HG03565 (cell line): Measurements from ENCODE around the gene ULK4.
"Not testable (repeated sequence)": the region's sequence is repeated elsewhere in the genome, so short reads cannot be mapped to it uniquely, and the experiment has no call there.

Experiments
- ATAC-seq: cut with Tn5 transposase; IDR thresholded peaks from one replicate; pipeline ENCODE4 v1.9.1; 2021; ENCODE audit warnings: mild to moderate bottlenecking, moderate library complexity; ENCODE audit not compliant: unreplicated experiment

The ULK4 gene

DNA sequence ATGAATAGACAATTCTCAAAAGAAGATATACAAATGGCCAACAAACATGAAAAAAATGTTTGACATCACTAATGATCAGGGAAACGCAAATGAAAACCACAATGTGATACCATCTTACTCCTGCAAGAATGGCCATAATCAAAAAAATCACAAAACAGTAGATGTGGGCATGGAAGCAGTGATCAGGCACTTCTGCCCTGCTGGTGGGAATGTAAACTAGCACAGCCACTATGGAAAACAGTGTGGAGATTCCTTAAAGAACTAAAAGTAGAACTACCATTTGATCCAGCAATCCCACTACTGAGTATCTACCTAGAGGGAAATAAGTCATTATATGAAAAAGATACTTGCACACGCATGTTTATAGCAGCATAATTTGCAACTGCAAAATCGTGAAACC is 677.0 kb downstream of the ULK4 start:
- not testable (repeated sequence) for ATAC-seq

DNA sequence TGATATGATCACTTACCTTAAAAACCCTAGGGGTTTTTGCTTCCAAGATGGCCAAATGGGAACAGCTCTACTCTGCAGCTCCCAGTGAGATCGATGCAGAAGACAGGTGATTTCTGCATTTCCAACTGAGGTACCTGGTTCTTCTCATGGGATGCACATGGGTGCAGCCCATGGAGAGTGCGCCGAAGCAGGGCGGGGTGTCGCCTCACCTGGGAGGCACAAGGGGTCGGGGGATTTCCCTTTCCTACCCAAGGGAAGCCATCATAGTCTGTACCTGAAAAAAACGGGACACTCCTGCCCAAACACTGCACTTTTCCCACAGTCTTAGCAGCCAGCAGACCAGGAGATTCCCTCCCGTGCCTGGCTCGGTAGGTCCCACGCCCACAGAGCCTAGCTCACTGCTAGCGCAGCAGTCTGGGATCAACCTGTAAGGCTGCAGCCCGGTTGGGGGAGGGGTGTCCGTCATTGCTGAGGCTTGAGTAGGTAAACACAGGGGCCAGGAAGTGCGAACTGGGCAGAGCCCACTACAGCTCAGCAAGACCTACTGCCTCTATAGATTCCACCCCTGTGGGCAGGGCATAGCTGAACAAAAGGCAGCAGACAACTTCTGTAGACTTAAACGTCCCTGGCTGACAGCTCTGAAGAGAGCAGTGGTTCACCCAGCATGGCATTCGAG is 684.0 kb downstream of the ULK4 start:
- no peak for ATAC-seq

DNA sequence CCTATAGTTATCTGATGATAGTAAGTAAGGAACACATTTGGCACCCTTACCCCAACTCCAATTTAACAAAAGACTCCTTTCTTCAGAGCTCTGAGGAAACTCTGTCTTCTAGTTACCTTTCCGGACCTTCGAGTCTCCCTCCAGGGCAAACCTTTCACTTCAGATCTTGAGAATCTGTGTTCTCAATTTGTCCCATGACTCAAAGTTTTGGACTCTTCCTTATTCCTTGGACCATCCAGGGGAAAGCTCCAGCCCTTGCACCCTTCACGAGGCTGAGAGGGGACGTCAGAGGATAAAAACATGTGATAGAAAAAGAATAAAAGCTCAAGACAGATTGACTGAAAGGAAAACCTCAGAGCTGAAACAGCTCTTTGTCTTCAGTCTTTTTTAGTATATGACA is 685.7 kb downstream of the ULK4 start:
- no peak for ATAC-seq

DNA sequence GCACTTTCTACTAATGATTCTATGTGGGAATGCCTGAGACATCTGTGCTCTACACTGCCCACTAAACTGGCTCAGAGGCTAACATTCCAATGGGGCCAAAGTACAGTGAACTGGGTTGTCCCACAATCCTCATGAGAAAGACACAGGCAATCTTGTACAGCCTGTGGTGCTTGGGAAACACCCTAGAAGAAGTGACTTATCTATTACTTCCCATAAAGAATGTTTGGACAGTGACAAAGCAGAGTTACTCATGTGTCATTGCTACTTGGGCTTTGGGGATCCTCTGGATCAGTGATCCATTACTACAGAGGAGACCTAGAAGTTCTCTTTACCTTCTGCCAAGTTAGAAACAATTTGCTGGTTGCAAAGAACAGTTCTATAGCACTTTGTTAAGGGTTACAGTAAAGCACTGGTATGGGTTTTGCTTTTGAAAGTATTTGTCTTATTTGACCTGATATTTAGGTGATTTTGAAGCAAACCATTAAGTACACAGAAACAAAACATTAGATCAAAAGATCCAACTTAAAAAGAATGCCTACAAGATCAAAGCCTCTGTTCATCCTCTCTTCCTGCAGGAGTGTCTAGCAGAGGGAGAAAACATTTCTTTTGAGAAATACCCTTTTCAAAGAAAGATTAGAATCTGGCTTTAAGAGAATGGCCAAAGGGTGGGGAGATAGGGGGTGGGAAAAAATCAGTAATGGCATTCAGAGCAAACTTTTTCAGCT is 686.8 kb downstream of the ULK4 start:
- no peak for ATAC-seq

DNA sequence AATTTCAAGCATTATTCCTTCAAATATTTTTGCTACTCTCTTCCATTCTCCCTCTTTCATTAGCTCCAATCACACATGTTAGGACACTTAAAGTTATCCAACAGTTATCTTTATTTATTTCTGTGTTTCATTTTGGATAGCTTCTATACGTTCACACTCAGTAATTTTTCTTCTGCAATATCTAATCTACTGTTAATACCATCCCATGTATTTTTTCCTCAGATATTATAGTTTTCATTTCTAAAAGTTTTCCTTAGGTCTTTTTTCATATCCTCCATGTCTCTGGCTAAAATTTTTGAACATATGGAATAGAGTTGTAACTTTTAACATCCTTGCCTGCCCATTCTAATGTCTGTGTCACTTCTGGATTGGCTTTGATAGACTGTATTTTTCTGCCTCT is 689.2 kb downstream of the ULK4 start:
- ATAC-seq, result no peak

DNA sequence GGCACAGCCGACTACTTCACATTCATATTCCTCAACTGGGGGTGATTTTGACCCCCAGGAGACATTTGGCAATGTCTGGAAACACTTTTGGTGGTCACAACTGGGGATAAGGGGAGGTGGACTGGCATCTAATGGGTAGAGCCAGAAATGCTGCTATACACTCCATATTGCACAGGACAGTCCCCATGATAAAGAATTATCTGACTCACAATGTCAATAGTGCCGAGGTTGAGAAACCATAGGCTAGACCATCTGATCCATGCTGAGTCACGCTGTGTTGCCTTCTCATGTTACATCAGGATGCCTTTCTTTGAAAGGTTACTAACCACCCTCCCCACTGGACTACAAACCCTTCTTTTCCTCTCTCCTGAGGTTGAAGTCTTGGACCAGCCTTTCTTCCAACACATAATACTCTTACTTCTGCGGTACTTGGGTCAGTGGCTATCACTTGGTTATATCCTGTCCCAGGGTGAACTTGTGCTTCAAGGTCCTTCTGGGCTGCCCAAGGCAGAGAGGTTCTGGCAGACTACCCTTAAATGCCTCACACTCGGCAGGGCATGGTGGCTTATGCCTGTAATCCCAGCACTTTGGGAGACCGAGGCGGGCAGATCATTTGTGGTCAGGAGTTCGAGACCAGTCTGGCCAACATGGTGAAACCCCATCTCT is 693.8 kb downstream of the ULK4 start:
- no peak for ATAC-seq

DNA sequence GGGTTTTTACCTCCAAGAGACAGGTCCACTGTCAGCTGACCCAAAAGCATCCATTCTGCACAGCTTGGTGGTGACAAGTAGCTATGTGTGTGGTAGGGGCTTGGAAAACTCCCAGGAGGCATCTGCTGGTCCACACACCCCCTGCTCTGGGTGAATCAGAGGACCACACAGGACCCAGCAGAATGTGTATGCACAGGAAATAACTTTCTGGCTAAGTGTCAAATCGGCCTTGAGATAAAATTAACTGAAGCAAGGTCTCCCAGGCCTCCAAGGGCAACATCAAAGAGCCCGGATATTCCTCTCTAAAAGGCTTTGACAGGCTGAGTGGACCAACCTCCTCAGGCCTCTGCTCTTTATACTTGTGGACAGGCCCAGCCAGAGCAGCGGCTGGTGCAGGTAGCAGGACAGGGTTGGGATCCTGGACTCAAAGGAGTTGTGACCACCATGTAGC is 696.1 kb downstream of the ULK4 start:
- no peak for ATAC-seq

DNA sequence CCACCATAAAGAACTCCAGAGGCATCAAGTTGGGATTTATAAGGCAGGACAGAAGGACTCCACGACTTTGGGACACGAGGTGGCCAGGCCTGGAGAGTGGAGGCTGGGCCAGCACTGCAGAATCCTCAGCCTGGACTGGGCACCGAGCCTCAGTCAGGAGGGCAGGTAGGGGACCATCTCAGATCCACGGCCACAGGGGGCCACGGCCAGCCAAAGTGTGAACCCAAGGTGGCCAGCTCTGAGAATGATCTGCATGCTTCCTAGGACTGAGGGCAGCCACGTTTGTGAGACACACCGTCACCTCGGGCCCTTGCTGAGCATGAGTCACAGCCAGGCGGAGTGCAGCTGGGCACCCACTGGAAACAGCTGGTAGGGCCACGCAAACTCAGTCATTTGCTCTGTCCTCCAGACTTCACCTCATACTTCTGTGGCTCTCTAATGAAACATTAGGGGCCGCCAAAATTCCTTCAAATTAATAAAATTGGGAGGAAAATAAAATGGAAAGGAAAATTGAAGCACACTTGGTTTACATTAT is 696.8 kb downstream of the ULK4 start:
- no peak for ATAC-seq

DNA sequence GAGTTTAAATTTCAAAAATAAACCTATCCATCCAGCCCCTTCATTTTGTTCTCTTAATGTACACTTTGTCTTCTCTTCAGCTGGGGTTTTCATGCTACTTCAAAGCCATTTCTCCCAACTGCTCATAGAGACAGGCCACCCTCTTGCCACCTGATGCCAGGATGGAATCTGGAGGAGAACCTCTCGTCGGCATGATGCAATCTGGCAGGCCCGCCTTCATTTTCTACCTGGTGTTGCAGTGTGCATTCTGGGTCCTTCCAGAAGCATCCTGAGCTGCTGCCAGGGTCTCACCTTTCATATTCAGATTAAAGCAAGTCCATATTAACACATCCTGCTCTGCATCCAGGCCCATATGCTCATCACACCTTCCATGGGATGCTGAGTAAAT is 701.8 kb downstream of the ULK4 start:
- ATAC-seq, result no peak

DNA sequence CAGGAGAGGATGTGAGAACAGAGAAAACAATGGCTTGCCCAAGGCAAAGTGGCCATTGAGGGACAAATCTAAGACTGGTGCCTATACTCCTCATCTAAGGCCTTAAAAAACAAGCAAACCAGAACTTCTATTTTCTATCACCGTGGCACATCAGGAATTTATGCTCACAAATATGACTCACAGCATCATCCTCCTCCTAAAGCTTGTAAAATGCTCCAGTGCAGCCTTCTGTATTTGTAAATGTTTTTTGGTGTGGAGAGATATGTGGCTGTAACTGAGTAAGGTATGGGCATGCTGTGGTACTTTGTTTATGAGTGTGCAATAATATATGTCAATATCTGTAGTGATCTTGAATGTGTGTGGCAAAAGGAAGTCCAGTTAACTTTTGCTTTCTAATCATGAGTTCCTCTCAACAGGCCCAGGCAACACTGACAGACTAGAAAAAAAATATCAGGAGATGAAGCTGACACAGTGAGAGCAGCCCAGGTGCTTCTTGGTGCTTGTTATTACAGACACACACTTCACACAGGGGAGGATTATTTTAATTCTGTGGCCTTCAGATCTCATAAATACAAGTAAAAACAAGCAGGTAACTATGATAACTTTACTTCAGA is 702.3 kb downstream of the ULK4 start:
- ATAC-seq, result no peak

DNA sequence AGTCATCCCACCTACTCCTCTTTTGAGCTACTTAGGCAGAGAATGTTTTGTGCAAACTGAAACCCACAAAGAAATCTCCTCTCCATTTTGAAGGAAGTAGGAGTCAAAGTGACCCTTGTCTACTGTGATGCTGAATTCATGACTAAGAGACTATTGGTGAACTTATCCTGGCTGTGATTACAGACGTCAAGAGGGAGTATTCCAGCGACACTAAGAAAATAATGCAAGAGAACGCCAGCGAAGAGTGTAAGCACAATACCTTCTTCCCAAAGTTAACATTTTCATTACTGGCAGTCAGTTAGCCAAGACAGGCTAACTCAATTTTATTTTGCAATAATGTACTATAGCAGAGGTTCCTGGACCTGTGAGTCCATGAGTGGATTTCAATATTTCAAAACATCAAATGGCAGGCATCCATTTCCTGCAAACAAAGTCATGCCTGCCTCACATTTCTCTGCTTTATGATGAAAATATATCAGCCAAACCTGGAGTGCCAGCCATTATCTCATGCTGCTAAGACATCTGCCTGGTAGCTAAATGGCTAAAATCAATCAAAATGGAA is 703.6 kb downstream of the ULK4 start:
- ATAC-seq, result no peak

DNA sequence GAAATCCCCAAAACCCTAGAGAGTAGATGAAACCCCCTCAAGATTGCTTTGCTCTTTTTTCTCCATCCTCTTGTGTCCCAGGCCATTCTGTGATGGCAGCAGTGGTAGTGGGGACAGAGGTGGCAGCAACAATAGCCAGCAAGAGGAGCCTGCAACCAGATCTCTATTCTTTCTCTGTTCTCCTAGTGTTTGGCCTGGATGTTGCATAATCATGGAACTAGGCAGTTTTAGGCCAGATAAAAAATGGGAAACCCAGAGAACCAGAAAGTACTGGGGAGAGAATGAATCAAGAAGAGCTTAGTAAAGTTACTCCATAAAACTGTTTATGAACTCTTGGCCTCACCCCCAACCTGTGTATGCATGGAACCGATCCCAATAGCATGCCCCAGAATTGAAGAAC is 710.3 kb downstream of the ULK4 start:
- ATAC-seq, result no peak

DNA sequence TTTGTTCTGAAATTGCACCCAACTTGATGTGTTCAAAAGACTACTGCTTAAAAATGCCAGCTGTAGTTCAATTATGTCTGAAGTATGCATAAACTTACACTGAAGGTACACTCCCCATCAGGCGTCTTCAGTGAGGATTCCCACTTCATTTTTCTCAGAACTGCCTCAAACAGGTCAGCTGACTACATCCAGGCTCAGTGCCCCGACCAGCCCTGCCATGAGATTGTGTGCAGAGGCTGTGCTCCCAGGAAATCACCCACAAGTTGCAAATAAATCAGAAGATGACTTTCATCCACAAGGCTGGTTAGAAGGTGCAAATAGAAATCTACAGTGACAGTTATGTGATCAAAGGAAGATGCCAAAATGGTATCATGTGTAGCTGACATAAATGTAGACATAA is 711.1 kb downstream of the ULK4 start:
- no peak for ATAC-seq

DNA sequence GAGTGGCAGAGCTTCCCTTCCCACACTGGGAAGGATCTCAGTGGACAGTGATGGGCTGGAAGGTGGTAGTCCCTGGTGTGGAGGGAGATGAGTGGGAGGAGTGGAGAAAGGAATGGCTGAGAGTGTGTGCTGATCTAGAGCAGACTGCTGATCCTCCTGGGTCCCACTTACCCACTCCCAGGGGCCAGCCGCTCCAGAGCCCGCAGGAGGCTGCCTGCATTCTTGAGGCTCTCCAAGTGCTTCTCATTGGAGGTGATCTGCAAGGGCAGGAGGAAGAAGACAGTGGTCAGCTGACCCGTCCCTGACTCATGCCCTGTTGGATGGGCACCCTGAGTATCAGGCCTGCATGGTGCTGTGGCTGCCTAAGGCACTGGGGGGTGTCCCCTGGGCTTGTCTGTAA is 712.6 kb downstream of the ULK4 start:
- ATAC-seq, result no peak

DNA sequence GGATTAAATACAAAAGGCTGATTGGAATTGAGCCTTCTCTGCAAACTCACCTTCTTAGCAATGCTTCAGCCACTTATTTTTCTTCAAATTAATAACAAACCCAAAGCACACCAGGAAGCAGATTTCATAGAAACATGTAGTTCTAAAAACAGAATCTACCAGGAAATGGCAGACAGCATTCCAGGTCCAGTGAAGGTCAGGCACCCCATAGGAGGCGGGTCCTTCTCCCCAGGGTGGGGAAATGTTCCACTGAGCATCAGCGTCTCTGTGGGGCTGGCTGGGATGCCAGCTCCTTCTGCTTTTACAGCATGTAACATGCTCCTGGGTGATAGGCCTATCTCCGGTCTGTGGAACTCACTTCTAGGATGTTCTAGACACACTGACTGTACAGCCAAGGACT is 713.4 kb downstream of the ULK4 start:
- no peak for ATAC-seq

DNA sequence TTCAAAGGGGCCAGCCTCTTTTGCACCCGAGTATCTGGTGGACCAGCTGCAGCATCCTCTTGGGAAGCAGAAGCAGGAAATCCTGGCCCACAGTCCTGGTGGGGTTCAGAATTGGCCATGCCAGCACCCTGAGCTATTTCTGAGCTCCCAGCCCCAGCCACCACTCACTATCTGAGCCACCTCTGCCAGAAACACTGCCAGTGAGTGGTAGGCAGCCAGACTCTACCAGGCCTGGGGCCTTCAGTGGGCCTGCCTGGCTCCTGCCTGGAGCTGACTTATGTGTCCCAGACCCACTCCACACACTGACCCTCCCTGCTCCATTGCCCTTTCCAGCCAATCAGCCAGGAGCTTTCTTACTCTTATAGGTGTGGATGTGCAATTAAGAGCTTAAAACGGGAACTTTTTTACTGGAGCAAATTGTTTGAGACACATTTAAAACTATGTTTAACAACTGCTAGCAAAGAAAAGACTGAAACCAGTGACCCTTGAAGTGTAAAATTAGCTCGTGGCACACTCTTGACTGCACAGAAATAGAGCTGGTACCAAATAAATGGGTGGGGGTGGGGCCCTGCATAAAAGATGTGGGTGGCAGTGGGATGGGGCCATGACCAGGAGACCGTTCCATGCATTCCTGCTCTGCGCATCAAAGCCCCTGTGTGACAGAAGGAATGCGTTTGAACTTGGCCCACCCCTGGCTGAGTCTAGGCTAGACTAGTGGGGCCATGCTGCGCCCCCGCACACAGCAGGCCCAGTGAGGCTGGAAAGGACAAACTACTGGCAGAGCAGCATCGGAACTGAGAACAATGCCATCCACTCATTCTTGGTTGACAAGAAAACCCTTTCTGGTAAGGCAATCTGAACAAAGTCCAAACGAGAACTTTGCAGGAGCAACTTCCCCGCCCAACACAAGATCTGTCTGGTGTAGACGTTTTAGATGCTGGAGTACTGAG is 714.6 kb downstream of the ULK4 start:
- no peak for ATAC-seq

DNA sequence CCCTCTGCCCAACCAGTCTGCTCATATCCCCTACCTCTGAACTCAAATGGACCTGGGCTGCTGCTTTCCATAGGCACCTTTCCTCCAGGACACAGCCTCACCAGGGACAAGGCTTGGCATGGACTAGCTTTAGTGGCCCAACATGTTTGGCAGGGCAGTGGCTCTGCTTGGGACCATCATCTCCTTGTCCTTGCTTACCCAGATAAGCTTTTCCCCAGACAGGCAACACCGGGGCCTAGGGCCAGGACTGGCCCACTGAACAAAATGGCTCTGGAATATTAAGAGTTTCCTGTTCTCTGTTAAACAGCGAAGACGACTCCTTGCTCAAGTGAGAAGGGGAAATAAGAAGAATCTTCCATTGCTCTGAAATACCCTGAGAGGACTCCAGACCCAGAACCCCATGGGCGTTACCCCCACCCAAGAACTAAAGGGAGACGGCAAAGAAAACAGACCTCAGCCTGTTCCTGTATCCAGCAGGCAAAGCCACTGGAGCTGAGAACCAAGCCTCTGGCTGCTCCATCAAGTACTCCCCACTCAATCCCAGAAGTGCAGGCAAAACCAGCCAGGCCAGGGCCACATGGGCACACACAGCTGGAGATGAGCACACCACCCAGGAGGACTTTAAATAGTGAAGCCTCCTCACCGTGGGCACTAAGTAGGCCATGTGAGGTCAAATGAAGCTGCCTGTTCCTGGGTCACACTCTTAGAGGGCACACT is 717.1 kb downstream of the ULK4 start:
- ATAC-seq, result no peak

DNA sequence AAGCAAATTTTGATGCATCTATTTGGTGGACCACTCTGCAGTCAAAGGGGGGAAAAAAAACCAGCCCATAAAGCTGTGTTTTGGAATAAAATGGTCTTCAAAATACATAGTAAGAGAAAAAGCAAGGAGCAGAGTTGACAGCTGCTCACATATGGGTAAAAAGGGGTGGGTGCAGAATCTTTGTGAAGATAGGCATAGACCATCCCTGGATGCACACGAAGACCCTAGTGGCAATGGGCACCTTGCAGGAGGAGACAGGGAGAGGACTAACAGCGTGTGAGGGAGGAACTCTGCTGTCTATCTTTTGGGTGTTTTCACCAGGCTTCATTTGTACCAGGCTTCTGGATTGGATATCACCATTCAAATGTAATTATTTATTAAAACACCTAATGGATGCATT is 718.7 kb downstream of the ULK4 start:
- no peak for ATAC-seq

DNA sequence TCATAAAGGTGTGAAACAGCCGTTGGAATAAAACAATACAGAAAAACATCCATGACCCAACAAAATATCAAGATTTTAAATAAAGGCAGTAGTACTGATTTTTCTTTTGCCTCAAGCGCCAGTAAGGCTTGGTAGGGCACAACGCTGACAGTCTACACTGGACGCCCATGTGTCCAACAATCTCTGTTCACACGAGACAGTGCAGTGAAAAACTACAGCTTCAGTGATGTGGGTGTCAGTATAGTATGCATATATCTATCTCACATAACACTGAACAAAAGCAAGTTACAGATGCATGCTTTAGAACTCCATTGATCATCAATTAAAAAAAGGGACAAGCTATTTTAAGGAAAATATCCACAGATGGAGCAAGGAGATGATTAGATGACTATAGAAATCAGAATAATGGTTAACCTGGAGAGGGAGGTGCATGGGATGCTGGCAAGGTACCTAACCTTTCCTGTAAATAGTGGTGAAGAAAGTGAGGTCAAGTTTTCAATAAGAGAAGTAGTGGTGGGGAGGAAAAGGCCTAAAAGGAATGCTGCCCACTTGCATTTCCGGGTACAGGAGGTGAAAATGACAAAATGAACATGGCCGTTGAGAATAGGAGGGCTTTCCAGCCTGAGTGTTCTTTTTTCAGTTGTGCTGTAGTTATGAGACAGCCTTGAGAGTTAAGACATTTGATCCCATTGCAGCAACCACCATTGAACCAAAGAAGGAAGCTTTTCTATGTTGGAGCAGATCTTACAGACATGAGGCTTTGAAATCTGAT is 719.9 kb downstream of the ULK4 start:
- no peak for ATAC-seq
